Head of caudate nucleus (tissue), 42 donors: Measurements from ENCODE around the gene FAM163B.
A peak's percentile ranks its signal among the peaks of the same experiment; 100 is the strongest.

Experiments
- DNase-seq, 42 donors: peaks; one replicate each; pipeline versions ENCODE4 v3.0.0 to v3.0.0-alpha.2; 2020 to 2021; ENCODE audit warnings: mixed read lengths in 7 of 42
- intact Hi-C: fragments of 100-400 bp; cut with DNase I; formaldehyde crosslinking; loops from one replicate; pipeline ENCODE4 v1.15.0; 2022

The FAM163B gene

GRCh38 chr9:133604856-133605255 is 4.3 kb downstream of the FAM163B start:
- DNase-seq, result no peak

GRCh38 chr9:133604214-133604613 is 5.0 kb downstream of the FAM163B start:
- intact Hi-C loops, result no loop called here
- peak in 1 of 42 donors; percentile 22 for DNase-seq

More at GRCh38 chr9:133604856-133605255, 4.3 kb downstream of the FAM163B start:
- intact Hi-C loops, result no loop called here

GRCh38 chr9:133603135-133603927 is 5.9 kb downstream of the FAM163B start:
- intact Hi-C loops, result no loop called here
- DNase-seq, result no peak

- DNase-seq, result no peak
These were observed 6.9 kb downstream of the FAM163B start for GRCh38 chr9:133602277-133602676.

GRCh38 chr9:133601746-133602145 is 7.4 kb downstream of the FAM163B start:
- intact Hi-C loops, result no loop called here
- DNase-seq, result no peak

More at GRCh38 chr9:133602277-133602676, 6.9 kb downstream of the FAM163B start:
- intact Hi-C loops, result no loop called here

- intact Hi-C loops, result no loop called here
- DNase-seq, result no peak
These were observed 8.4 kb downstream of the FAM163B start for GRCh38 chr9:133600739-133601138.

GRCh38 chr9:133599470-133600173 is 9.6 kb downstream of the FAM163B start:
- intact Hi-C loops, result no loop called here
- DNase-seq, result no peak

- intact Hi-C loops, result no loop called here
- DNase-seq, result no peak
These were observed 10.2 kb downstream of the FAM163B start for GRCh38 chr9:133598978-133599377.

GRCh38 chr9:133597316-133597957 is 11.8 kb downstream of the FAM163B start:
- intact Hi-C loops, result no loop called here

GRCh38 chr9:133595910-133596309 is 13.3 kb downstream of the FAM163B start:
- DNase-seq, result no peak
- intact Hi-C loops, result no loop called here

More at GRCh38 chr9:133597316-133597957, 11.8 kb downstream of the FAM163B start:
- DNase-seq, result no peak

- no peak for DNase-seq
- intact Hi-C loops, result no loop called here
These were observed 14.9 kb downstream of the FAM163B start for GRCh38 chr9:133594310-133594709.

- intact Hi-C loops, result no loop called here
- no peak for DNase-seq
These were observed 15.5 kb downstream of the FAM163B start for GRCh38 chr9:133593587-133594253.

GRCh38 chr9:133592731-133593409 is 16.3 kb downstream of the FAM163B start:
- intact Hi-C loops, result no loop called here
- DNase-seq, result no peak

- intact Hi-C loops, result no loop called here
- no peak for DNase-seq
These were observed 17.2 kb downstream of the FAM163B start for GRCh38 chr9:133591985-133592384.

GRCh38 chr9:133591116-133591910 is 17.9 kb downstream of the FAM163B start:
- DNase-seq, result no peak
- intact Hi-C loops, result no loop called here

GRCh38 chr9:133590231-133590855 is 18.8 kb downstream of the FAM163B start:
- no peak for DNase-seq
- intact Hi-C loops, result no loop called here

- no peak for DNase-seq
- intact Hi-C loops, result no loop called here
These were observed 19.5 kb downstream of the FAM163B start for GRCh38 chr9:133589454-133590227.
